GM12801 (cell line): Measurements from ENCODE around the gene SRMS.

Experiments
- CTCF ChIP-seq: IDR thresholded peaks from one replicate; pipeline ENCODE4 v1.5.1; 2011; ENCODE audit warnings: control low read depth; ENCODE audit not compliant: insufficient read length; ENCODE audit errors: extremely low read depth

The SRMS gene

GRCh38 chr20:63554361-63555278 lies 7.1 kb upstream of the SRMS start:
- TF ChIP-seq CTCF = no peak

- no peak for TF ChIP-seq CTCF
These were observed 6.4 kb upstream of the SRMS start, which contains the start of gene FNDC11 for GRCh38 chr20:63553933-63554290. TSS of gene FNDC11 (plus strand) at chr20:63554159. CDS start at chr20:63555664, 1,505 bp downstream.

- no peak for TF ChIP-seq CTCF
These were observed 5.8 kb upstream of the SRMS start for GRCh38 chr20:63553251-63553932.

- no peak for TF ChIP-seq CTCF
These were observed 5.1 kb upstream of the SRMS start for GRCh38 chr20:63552481-63553249.

- no peak for TF ChIP-seq CTCF
These were observed 3.5 kb upstream of the SRMS start for GRCh38 chr20:63551068-63551467.

- no peak for TF ChIP-seq CTCF
These were observed 2.2 kb upstream of the SRMS start for GRCh38 chr20:63549679-63550282.
